Measurements from ENCODE around the gene APC2.
A peak's percentile ranks its signal among the peaks of the same experiment; 100 is the strongest.
"Not testable (repeated sequence)": the region's sequence is repeated elsewhere in the genome, so short reads cannot be mapped to it uniquely, and the experiment has no call there.

APC2 gene

GRCh38 chr19:1514986-1515721 is 65.2 kb downstream of the APC2 start:
- no peak for DNase-seq

- peak; percentile 24 for DNase-seq
Measured at GRCh38 chr19:1516395-1516753, 66.5 kb downstream of the APC2 start.

- no peak for DNase-seq
Measured at GRCh38 chr19:1518471-1518870, 68.5 kb downstream of the APC2 start.

- DNase-seq, result not testable (repeated sequence)
Measured at GRCh38 chr19:1519802-1520201, 69.9 kb downstream of the APC2 start.

- no peak for DNase-seq
Measured at GRCh38 chr19:1520203-1520780, 70.4 kb downstream of the APC2 start.

GRCh38 chr19:1521636-1522035 is 71.7 kb downstream of the APC2 start:
- DNase-seq, result no peak

- DNase-seq, result no peak
Measured at GRCh38 chr19:1522061-1522460, 72.1 kb downstream of the APC2 start.

GRCh38 chr19:1522838-1523237 is 72.9 kb downstream of the APC2 start:
- DNase-seq, result no peak
